IPS-20b (cell line): ENCODE measurements around the gene SYNJ1.
"Not testable (repeated sequence)": the region's sequence is repeated elsewhere in the genome, so short reads cannot be mapped to it uniquely, and the experiment has no call there.

Experiments
- H3K27ac ChIP-seq: one replicate; pipeline ENCODE4 v1.5.1; 2013; ENCODE audit warnings: low read length
- H3K27me3 ChIP-seq: 2 replicates; pipeline ENCODE4 v1.6.1; 2013; ENCODE audit warnings: mild to moderate bottlenecking, low read length, inconsistent platforms; ENCODE audit not compliant: insufficient read depth
- H3K36me3 ChIP-seq: 2 replicates; pipeline ENCODE4 v1.6.1; 2013; ENCODE audit warnings: low read depth, mild to moderate bottlenecking, inconsistent platforms, low read length, moderate library complexity; ENCODE audit not compliant: insufficient read depth
- H3K4me1 ChIP-seq: 2 replicates; pipeline ENCODE4 v1.6.1; 2013; ENCODE audit warnings: mild to moderate bottlenecking, control low read depth, inconsistent platforms, low read length, moderate library complexity; ENCODE audit not compliant: insufficient read depth
- H3K4me3 ChIP-seq: 2 replicates; pipeline ENCODE4 v1.5.1; 2013; ENCODE audit warnings: mild to moderate bottlenecking, low read length, inconsistent platforms
- H3K9ac ChIP-seq: 2 replicates; pipeline ENCODE4 v1.6.1; 2013; ENCODE audit warnings: low read depth, mild to moderate bottlenecking, inconsistent platforms, low read length, moderate library complexity
- H3K9me3 ChIP-seq: 2 replicates; pipeline ENCODE4 v1.6.1; 2013; ENCODE audit warnings: mild to moderate bottlenecking, low read depth, low read length, inconsistent platforms; ENCODE audit not compliant: insufficient read depth

Gene SYNJ1

GRCh38 chr21:32712043-32712442 is 15.8 kb downstream of the SYNJ1 start:
- no peaks in the 10 kb centered on the region for H3K4me1 ChIP-seq
- no peak overlapping the region for H3K9ac ChIP-seq
- no peaks in the 10 kb centered on the region for H3K36me3 ChIP-seq
- H3K4me3 ChIP-seq, result no peak overlapping the region
- no peaks in the 10 kb centered on the region for H3K9me3 ChIP-seq
- H3K27ac ChIP-seq, result no peak overlapping the region
- no peaks in the 10 kb centered on the region for H3K27me3 ChIP-seq

GRCh38 chr21:32710987-32711386 is 16.8 kb downstream of the SYNJ1 start:
- no peaks in the 10 kb centered on the region for H3K4me1 ChIP-seq
- no peaks in the 10 kb centered on the region for H3K27me3 ChIP-seq
- no peak overlapping the region for H3K4me3 ChIP-seq
- no peak overlapping the region for H3K9ac ChIP-seq
- no peaks in the 10 kb centered on the region for H3K9me3 ChIP-seq
- H3K27ac ChIP-seq, result no peak overlapping the region
- no peaks in the 10 kb centered on the region for H3K36me3 ChIP-seq

- no peak overlapping the region for H3K9ac ChIP-seq
- H3K27ac ChIP-seq, result no peak overlapping the region
- H3K27me3 ChIP-seq, result no peaks in the 10 kb centered on the region
- no peak overlapping the region for H3K4me3 ChIP-seq
- no peaks in the 10 kb centered on the region for H3K36me3 ChIP-seq
- H3K9me3 ChIP-seq, result no peaks in the 10 kb centered on the region
- 0 out of 2 replicates have a peak, but pooled peaks cover 2% of the 10 kb centered on the region for H3K4me1 ChIP-seq
These were observed 17.6 kb downstream of the SYNJ1 start for GRCh38 chr21:32710069-32710784.

GRCh38 chr21:32708069-32708468 is 19.7 kb downstream of the SYNJ1 start:
- H3K9me3 ChIP-seq, result no peaks in the 10 kb centered on the region
- no peak overlapping the region for H3K9ac ChIP-seq
- H3K36me3 ChIP-seq, result no peaks in the 10 kb centered on the region
- no peak overlapping the region for H3K4me3 ChIP-seq
- no peak overlapping the region for H3K27ac ChIP-seq
- 0 out of 2 replicates have a peak, but pooled peaks cover 2% of the 10 kb centered on the region for H3K4me1 ChIP-seq
- no peaks in the 10 kb centered on the region for H3K27me3 ChIP-seq

GRCh38 chr21:32705901-32706300 is 21.9 kb downstream of the SYNJ1 start:
- no peak overlapping the region for H3K27ac ChIP-seq
- no peaks in the 10 kb centered on the region for H3K9me3 ChIP-seq
- H3K4me3 ChIP-seq, result no peak overlapping the region
- H3K4me1 ChIP-seq, result peaks cover 2% of the 10 kb centered on the region; the same call in 1 of the 2 replicates
- no peaks in the 10 kb centered on the region for H3K36me3 ChIP-seq
- no peaks in the 10 kb centered on the region for H3K27me3 ChIP-seq
- no peak overlapping the region for H3K9ac ChIP-seq

GRCh38 chr21:32705139-32705538 is 22.7 kb downstream of the SYNJ1 start:
- no peaks in the 10 kb centered on the region for H3K36me3 ChIP-seq
- H3K9ac ChIP-seq, result no peak overlapping the region
- no peaks in the 10 kb centered on the region for H3K9me3 ChIP-seq
- H3K27ac ChIP-seq, result no peak overlapping the region
- H3K27me3 ChIP-seq, result no peaks in the 10 kb centered on the region
- no peak overlapping the region for H3K4me3 ChIP-seq
- peaks cover 2% of the 10 kb centered on the region; the same call in 1 of the 2 replicates for H3K4me1 ChIP-seq

GRCh38 chr21:32702702-32703101 is 25.1 kb downstream of the SYNJ1 start:
- no peaks in the 10 kb centered on the region for H3K9me3 ChIP-seq
- no peak overlapping the region for H3K27ac ChIP-seq
- H3K4me1 ChIP-seq, result peaks cover 2% of the 10 kb centered on the region; the same call in 1 of the 2 replicates
- no peak overlapping the region for H3K9ac ChIP-seq
- no peaks in the 10 kb centered on the region for H3K27me3 ChIP-seq
- no peak overlapping the region for H3K4me3 ChIP-seq
- no peaks in the 10 kb centered on the region for H3K36me3 ChIP-seq

- Histone ChIP-seq H3K36me3 (no peaks in the 10 kb centered on the region), H3K4me1 (no peaks in the 10 kb centered on the region; the same call in 1 of the 2 replicates), H3K4me3 (no peak overlapping the region), H3K27ac (no peak overlapping the region), H3K9me3 (no peaks in the 10 kb centered on the region), H3K27me3 (no peaks in the 10 kb centered on the region), H3K9ac (no peak overlapping the region)
These were observed 28.7 kb downstream of the SYNJ1 start for GRCh38 chr21:32698971-32699693.

GRCh38 chr21:32698286-32698685 is 29.5 kb downstream of the SYNJ1 start:
- H3K36me3 ChIP-seq, result no peaks in the 10 kb centered on the region

GRCh38 chr21:32695482-32695881 is 32.3 kb downstream of the SYNJ1 start:
- H3K27me3 ChIP-seq, H3K36me3 ChIP-seq, H3K4me1 ChIP-seq, H3K27ac ChIP-seq, H3K9me3 ChIP-seq, H3K9ac ChIP-seq, H3K4me3 ChIP-seq: not testable (repeated sequence)

More at GRCh38 chr21:32698286-32698685, 29.5 kb downstream of the SYNJ1 start:
- Histone ChIP-seq H3K9me3 (no peaks in the 10 kb centered on the region), H3K27me3 (no peaks in the 10 kb centered on the region), H3K4me3 (no peak overlapping the region), H3K27ac (no peak overlapping the region), H3K9ac (no peak overlapping the region), H3K4me1 (no peaks in the 10 kb centered on the region; the same call in 1 of the 2 replicates)

GRCh38 chr21:32693581-32693980 is 34.2 kb downstream of the SYNJ1 start:
- H3K4me3 ChIP-seq, result no peak overlapping the region
- no peaks in the 10 kb centered on the region for H3K4me1 ChIP-seq
- H3K27ac ChIP-seq, result no peak overlapping the region
- no peak overlapping the region for H3K9ac ChIP-seq
- H3K9me3 ChIP-seq, result no peaks in the 10 kb centered on the region
- H3K36me3 ChIP-seq, result no peaks in the 10 kb centered on the region
- no peaks in the 10 kb centered on the region for H3K27me3 ChIP-seq

GRCh38 chr21:32690085-32690484 is 37.7 kb downstream of the SYNJ1 start:
- no peak overlapping the region for H3K9ac ChIP-seq

More at GRCh38 chr21:32690085-32690484, 37.7 kb downstream of the SYNJ1 start:
- H3K9me3 ChIP-seq, result no peaks in the 10 kb centered on the region
- no peak overlapping the region for H3K4me3 ChIP-seq
- no peaks in the 10 kb centered on the region for H3K27me3 ChIP-seq
- H3K27ac ChIP-seq, result no peak overlapping the region
- no peaks in the 10 kb centered on the region for H3K4me1 ChIP-seq
- H3K36me3 ChIP-seq, result no peaks in the 10 kb centered on the region
